PC-9 (cell line): ENCODE measurements around the gene TERT.

Experiments
- CTCF ChIP-seq: fragments of 200-600 bp; sonication (generic); conservative IDR thresholded peaks from 2 replicates; pipeline ENCODE4 v1.6.1; 2017; ENCODE audit warnings: mixed run types, antibody characterized with exemption, mild to moderate bottlenecking, moderate library complexity
- EZH2 ChIP-seq: fragments of 200-600 bp; sonication (generic); IDR thresholded peaks from 2 replicates; pipeline ENCODE4 v1.8.0; 2017; ENCODE audit warnings: antibody characterized with exemption, low read depth

GRCh38 chr5:1244255-1244654, 50.6 kb downstream of the TERT start:
- TF ChIP-seq CTCF (no peak), EZH2 (peak; percentile 99)
